ENCODE results near the gene SHMT1.

The SHMT1 gene

DNA sequence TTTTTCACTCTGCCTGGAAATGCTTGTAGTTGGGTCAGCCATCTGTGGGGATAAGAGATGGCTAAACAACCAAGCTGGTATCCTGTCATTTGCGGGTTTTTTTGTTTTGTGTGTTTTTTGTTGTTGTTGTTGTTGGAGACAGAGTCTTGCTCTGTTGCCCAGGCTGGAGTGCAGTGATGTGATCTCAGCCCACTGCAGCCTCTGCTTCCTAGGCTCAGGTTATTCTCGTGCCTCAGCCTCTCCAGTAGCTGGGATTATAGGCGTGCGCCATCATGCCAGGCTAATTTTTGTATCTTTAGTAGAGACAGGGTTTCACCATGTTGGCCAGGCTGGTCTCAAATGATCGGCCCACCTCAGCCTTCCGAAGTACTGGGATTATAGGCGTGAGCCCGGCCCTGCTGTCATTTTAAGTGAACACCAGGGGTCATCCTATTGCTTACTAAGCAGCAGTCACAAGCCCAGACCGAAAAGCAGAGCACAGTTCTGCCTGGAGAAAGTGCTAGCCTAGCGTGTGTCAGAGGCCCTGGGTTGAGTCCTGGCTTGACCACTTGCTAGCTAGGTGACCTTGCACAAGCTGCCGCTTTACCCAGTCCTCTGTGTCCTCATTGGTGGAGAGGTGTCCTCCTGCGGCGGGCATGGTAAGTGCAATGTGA is 43.6 kb downstream of the SHMT1 start:
- peaks cover 3 to 83% of the 10 kb centered on the region in 2 experiments for H3K36me3 ChIP-seq (ENCODE audit: control insufficient read depth in 2 of 2, insufficient read depth in 1 of 2, low read length in 2 of 2)
- CTCF ChIA-PET, result interaction anchor here (0.9 to 1.6 kb wide), 7 partner anchors 13 to 181 kb away, joined by 3 to 6 read pairs (median 3); partner anchors contain the start of gene SHMT1
- H3K27ac ChIP-seq (ENCODE audit: extremely low read depth, low read depth, low read length), result no peak overlapping the region
- H3K4me1 ChIP-seq (ENCODE audit: control insufficient read depth, insufficient read depth, low read length), result peaks cover 9% of the 10 kb centered on the region
- no peak overlapping the region for H3K4me3 ChIP-seq (ENCODE audit: low read depth, low read length)
- POLR2A ChIA-PET, result interaction anchor here (0.6 to 1.0 kb wide), 3 partner anchors 43 to 59 kb away, joined by 3 read pairs; partner anchors contain the start of genes MIEF2 and SHMT1
- H3K9me3 ChIP-seq (ENCODE audit: control insufficient read depth, insufficient read depth, low read depth, low read length), result no peaks in the 10 kb centered on the region
- TF ChIP-seq ZNF654 (tag by site-specific recombination; IDR thresholded peaks at IDR 0.05; ENCODE audit: low read depth) (peak; percentile 65), ZBTB17 (tag by site-specific recombination; IDR thresholded peaks at IDR 0.05) (peak; percentile 62; the same call in 1 of the 2 replicates), ZNF121 (tag by site-specific recombination; IDR thresholded peaks at IDR 0.05) (peak; percentile 88), GLI2 (tag by site-specific recombination; IDR thresholded peaks at IDR 0.05; ENCODE audit: borderline replicate concordance, low read depth) (no peak)
- TF ChIP-seq, protein P1, sequence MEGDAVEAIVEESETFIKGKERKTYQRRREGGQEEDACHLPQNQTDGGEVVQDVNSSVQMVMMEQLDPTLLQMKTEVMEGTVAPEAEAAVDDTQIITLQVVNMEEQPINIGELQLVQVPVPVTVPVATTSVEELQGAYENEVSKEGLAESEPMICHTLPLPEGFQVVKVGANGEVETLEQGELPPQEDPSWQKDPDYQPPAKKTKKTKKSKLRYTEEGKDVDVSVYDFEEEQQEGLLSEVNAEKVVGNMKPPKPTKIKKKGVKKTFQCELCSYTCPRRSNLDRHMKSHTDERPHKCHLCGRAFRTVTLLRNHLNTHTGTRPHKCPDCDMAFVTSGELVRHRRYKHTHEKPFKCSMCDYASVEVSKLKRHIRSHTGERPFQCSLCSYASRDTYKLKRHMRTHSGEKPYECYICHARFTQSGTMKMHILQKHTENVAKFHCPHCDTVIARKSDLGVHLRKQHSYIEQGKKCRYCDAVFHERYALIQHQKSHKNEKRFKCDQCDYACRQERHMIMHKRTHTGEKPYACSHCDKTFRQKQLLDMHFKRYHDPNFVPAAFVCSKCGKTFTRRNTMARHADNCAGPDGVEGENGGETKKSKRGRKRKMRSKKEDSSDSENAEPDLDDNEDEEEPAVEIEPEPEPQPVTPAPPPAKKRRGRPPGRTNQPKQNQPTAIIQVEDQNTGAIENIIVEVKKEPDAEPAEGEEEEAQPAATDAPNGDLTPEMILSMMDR (tag by site-specific recombination; IDR thresholded peaks at IDR 0.05), result peak; percentile 70

DNA sequence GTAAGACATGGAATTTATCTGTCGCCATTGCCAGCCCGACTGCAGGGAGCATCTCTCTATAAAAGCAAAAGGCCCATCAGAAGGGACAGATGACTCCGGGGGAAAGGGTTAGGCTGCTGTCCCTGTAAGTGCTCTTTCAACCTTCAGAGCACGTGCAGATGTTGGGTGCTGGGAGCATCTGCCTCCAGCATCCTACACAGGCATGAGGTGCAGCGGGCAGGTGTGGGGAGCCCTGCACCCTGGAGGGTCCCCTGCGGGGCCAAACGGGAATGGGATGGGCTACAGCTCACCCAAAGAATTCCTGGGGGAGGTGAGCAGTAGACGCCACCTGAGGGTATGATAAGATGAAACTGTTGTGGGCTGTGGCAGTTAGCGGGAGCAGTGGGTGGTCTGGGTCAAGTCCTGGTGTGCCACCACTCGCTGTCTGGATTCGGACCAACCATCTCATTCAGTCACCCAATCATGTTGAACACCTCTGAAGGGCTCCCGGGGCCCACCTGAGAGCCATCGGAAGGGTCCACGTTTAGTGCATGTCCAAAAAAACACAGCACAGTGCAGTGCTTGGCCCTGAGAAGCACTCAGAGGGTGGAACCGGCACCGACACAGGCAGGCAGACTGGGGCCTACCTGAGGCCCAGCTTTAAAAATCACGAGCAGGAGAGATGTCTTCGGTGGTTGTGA is 44.4 kb downstream of the SHMT1 start:
- CTCF ChIA-PET, result interaction anchor here (1.1 kb wide), 1 partner anchor 35 kb away, joined by 3 read pairs; no protein-coding TSS in a partner anchor
- no peak overlapping the region for H3K4me3 ChIP-seq (ENCODE audit: low read depth, low read length)

DNA sequence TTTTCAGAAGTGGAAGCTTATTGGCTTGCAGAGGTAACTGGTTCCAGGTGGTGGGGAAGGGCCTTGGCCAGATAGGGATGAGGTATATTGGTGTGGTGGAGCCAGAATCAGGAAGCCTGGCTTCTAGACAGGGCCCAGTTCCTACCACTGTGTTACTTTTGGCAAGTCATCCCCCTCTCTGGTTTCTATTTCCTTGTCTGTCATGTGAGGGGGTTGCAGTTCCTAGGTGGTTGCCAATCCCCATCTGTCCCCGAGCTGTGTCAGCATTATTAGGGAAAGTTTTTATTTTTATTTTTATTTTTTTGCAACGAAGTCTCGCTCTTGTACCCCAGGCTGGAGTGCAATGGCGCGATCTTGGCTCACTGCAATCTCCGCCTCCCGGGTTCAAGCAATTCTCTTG is 45.2 kb downstream of the SHMT1 start:
- Histone ChIP-seq H3K27ac (ENCODE audit: extremely low read depth, low read depth, low read length) (no peak overlapping the region), H3K4me1 (ENCODE audit: control insufficient read depth, insufficient read depth, low read length) (peaks cover 16% of the 10 kb centered on the region), H3K4me3 (ENCODE audit: low read depth, low read length) (no peak overlapping the region), H3K9me3 (ENCODE audit: control insufficient read depth, insufficient read depth, low read depth, low read length) (no peaks in the 10 kb centered on the region), H3K36me3 (ENCODE audit: control insufficient read depth in 2 of 2, insufficient read depth in 1 of 2, low read length in 2 of 2) (peaks cover 4 to 76% of the 10 kb centered on the region in 2 experiments; a peak in 2 of 3 replicates)
- POLR2A ChIA-PET, result no interaction called here
- CTCF ChIA-PET, result interaction anchor here (0.7 kb wide), 1 partner anchor 33 kb away, joined by 3 read pairs; no protein-coding TSS in a partner anchor
- TF ChIP-seq, protein P2, sequence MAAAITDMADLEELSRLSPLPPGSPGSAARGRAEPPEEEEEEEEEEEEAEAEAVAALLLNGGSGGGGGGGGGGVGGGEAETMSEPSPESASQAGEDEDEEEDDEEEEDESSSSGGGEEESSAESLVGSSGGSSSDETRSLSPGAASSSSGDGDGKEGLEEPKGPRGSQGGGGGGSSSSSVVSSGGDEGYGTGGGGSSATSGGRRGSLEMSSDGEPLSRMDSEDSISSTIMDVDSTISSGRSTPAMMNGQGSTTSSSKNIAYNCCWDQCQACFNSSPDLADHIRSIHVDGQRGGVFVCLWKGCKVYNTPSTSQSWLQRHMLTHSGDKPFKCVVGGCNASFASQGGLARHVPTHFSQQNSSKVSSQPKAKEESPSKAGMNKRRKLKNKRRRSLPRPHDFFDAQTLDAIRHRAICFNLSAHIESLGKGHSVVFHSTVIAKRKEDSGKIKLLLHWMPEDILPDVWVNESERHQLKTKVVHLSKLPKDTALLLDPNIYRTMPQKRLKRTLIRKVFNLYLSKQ (tag by site-specific recombination; IDR thresholded peaks at IDR 0.05; ENCODE audit: borderline replicate concordance), result no peak
- TF ChIP-seq GFI1B (tag by site-specific recombination; IDR thresholded peaks at IDR 0.05), result no peak
- TF ChIP-seq ZNF792 (tag by site-specific recombination; IDR thresholded peaks at IDR 0.05), result no peak
- TF ChIP-seq ZNF776 (tag by site-specific recombination; IDR thresholded peaks at IDR 0.05; ENCODE audit: borderline replicate concordance), result no peak
- TF ChIP-seq, protein P3, sequence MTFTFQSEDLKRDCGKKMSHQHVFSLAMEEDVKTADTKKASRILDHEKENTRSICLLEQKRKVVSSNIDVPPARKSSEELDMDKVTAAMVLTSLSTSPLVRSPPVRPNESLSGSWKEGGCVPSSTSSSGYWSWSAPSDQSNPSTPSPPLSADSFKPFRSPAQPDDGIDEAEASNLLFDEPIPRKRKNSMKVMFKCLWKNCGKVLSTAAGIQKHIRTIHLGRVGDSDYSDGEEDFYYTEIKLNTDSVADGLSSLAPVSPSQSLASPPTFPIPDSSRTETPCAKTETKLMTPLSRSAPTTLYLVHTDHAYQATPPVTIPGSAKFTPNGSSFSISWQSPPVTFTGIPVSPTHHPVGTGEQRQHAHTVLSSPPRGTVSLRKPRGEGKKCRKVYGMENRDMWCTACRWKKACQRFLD (tag by site-specific recombination; IDR thresholded peaks at IDR 0.05), result no peak
- TF ChIP-seq, protein P4, sequence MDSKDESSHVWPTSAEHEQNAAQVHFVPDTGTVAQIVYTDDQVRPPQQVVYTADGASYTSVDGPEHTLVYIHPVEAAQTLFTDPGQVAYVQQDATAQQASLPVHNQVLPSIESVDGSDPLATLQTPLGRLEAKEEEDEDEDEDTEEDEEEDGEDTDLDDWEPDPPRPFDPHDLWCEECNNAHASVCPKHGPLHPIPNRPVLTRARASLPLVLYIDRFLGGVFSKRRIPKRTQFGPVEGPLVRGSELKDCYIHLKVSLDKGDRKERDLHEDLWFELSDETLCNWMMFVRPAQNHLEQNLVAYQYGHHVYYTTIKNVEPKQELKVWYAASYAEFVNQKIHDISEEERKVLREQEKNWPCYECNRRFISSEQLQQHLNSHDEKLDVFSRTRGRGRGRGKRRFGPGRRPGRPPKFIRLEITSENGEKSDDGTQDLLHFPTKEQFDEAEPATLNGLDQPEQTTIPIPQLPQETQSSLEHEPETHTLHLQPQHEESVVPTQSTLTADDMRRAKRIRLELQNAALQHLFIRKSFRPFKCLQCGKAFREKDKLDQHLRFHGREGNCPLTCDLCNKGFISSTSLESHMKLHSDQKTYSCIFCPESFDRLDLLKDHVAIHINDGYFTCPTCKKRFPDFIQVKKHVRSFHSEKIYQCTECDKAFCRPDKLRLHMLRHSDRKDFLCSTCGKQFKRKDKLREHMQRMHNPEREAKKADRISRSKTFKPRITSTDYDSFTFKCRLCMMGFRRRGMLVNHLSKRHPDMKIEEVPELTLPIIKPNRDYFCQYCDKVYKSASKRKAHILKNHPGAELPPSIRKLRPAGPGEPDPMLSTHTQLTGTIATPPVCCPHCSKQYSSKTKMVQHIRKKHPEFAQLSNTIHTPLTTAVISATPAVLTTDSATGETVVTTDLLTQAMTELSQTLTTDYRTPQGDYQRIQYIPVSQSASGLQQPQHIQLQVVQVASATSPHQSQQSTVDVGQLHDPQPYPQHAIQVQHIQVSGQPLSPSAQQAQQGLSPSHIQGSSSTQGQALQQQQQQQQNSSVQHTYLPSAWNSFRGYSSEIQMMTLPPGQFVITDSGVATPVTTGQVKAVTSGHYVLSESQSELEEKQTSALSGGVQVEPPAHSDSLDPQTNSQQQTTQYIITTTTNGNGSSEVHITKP (tag by site-specific recombination; IDR thresholded peaks at IDR 0.05), result no peak
- no peak for TF ChIP-seq ZNF585B (tag by site-specific recombination; IDR thresholded peaks at IDR 0.05)
- TF ChIP-seq REPIN1 (tag by site-specific recombination; IDR thresholded peaks at IDR 0.05; ENCODE audit: low read depth), result no peak
- no peak for TF ChIP-seq ZNF157 (tag by site-specific recombination; IDR thresholded peaks at IDR 0.05)

More for the DNA sequence above, 44.4 kb downstream of the SHMT1 start:
- no peaks in the 10 kb centered on the region for H3K9me3 ChIP-seq (ENCODE audit: control insufficient read depth, insufficient read depth, low read depth, low read length)
- H3K4me1 ChIP-seq (ENCODE audit: control insufficient read depth, insufficient read depth, low read length), result peaks cover 9% of the 10 kb centered on the region
- H3K36me3 ChIP-seq (ENCODE audit: control insufficient read depth in 2 of 2, insufficient read depth in 1 of 2, low read length in 2 of 2), result peaks cover 3 to 76% of the 10 kb centered on the region in 2 experiments; a peak in 2 of 3 replicates
- TF ChIP-seq, protein P5, sequence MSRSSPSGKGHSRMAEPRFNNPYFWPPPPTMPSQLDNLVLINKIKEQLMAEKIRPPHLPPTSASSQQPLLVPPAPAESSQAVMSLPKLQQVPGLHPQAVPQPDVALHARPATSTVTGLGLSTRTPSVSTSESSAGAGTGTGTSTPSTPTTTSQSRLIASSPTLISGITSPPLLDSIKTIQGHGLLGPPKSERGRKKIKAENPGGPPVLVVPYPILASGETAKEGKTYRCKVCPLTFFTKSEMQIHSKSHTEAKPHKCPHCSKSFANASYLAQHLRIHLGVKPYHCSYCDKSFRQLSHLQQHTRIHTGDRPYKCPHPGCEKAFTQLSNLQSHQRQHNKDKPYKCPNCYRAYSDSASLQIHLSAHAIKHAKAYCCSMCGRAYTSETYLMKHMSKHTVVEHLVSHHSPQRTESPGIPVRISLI (tag by site-specific recombination; IDR thresholded peaks at IDR 0.05), result no peak
- TF ChIP-seq ZNF335 (tag by site-specific recombination; conservative IDR thresholded peaks at IDR 0.05) (0 out of 2 replicates have a peak, but pooled peaks have one; percentile 9), EGR2 (tag by site-specific recombination; IDR thresholded peaks at IDR 0.05; ENCODE audit: low read depth) (no peak), ZNF660 (tag by site-specific recombination; IDR thresholded peaks at IDR 0.05) (no peak), SP3 (tag by site-specific recombination; IDR thresholded peaks at IDR 0.05) (no peak)
- H3K27ac ChIP-seq (ENCODE audit: extremely low read depth, low read depth, low read length), result no peak overlapping the region
- POLR2A ChIA-PET, result no interaction called here

Measured in HEK293 (cell line).